Suprapubic skin (tissue), 4 donors: ENCODE measurements around the gene LOX.

ENCODE experiments used
- CTCF ChIP-seq, 2 donors: fragments of 200-600 bp in 1 of 2; fragments of 450-650 bp in 1 of 2; sonication (generic) in 1 of 2; IDR thresholded peaks; one replicate each; pipeline ENCODE4 v1.5.1; 2016 to 2019; ENCODE audit warnings: antibody characterized with exemption in 2 of 2, mild to moderate bottlenecking in 1 of 2, moderate library complexity in 1 of 2
- EP300 ChIP-seq: sonication (generic); formaldehyde crosslinking; IDR thresholded peaks from one replicate; pipeline ENCODE4 v1.6.1; 2017; ENCODE audit warnings: antibody characterized with exemption
- POLR2A ChIP-seq, 2 donors: fragments of 450-650 bp; IDR thresholded peaks; one replicate each; pipeline ENCODE4 v1.6.1; 2017; ENCODE audit warnings: antibody characterized with exemption in 2 of 2, mild to moderate bottlenecking in 2 of 2, moderate library complexity in 2 of 2
- POLR2AphosphoS5 ChIP-seq, 3 donors: sonication (generic); formaldehyde crosslinking; IDR thresholded peaks; one replicate each; pipeline ENCODE4 v1.6.1; 2017; ENCODE audit warnings: antibody characterized with exemption in 3 of 3

- TF ChIP-seq CTCF (IDR thresholded peaks at IDR 0.05) (no peak), POLR2A (IDR thresholded peaks at IDR 0.05) (no peak), POLR2AphosphoS5 (IDR thresholded peaks at IDR 0.05) (no peak), EP300 (no peak)
Measured at GRCh38 chr5:122073018-122073417, 5.0 kb downstream of the LOX start.
